ENCODE results near the gene ANK3. TPM values are rescaled to one million over a fixed set of nuclear protein-coding genes. Genes with fewer than 3 reads are reported as not detected.

Gene ANK3
- total RNA-seq, 2 donors from 2014 or later: 41.0 to 113 TPM

DNA sequence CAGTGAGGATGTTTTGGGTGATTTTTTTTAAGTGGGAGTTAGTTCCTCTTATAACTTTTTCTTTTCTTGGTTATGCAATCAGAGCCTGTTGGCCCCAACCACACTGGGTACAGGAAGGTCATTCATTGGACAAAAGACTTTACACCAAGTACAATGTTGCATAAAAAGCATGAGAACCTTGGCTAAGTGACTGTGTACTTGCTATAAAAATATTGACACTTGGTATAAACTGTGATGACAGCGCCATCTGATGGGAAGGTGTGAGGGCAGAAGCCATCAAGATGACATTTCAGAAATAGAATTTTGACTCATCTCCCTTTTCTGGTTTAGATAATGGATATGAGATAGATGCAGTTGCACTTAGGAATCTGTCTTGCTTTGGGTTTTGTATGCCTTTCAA is 357.0 kb downstream of the ANK3 start:
- Histone ChIP-seq H3K27me3 (no peaks in the 10 kb centered on the region), H3K4me1 (peaks cover 7% of the 10 kb centered on the region), H3K4me3 (no peak overlapping the region), H3K27ac (no peak overlapping the region), H3K36me3 (replicated peaks in 1 of 2; ENCODE audit: insufficient read depth in 1 of 2, low read depth in 2 of 2) (no peaks in the 10 kb centered on the region), H3K9me3 (no peaks in the 10 kb centered on the region)
- intact Hi-C loops (cut with DNase I): loop anchor here (10.0 kb wide), 1 partner anchor 398 kb away; no protein-coding TSS in a partner anchor
- TF ChIP-seq CTCF (IDR thresholded peaks at IDR 0.05) (peak; percentile 35 to 81 (median 71)), POLR2A (IDR thresholded peaks at IDR 0.05) (no peak)
- peak; percentile 84 for ATAC-seq
- 4 to 27% methylated on average over 1 of the region's 1 CpG for WGBS, 2 donors
- DNase-seq: peak; percentile 53 to 78 (median 64)

DNA sequence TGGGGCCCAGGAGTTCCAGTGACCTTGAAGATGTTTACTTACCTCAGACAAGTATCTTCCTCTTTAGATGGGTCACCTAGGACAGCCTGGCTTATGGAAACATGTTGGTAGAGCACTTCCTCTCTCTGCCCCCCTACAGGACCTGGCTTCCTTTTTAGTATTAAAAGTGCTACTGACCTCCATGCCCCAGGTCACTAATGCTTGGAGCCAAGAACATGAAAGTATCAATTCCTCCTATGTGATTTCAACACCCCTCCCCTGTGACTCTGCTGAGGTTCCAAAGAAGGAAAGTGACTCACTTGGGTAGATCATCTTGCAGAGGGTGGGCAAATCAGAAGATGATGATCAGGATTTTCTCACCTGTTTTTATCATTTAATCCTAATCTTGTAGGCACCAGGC is 358.0 kb downstream of the ANK3 start:
- ATAC-seq (no peak), DNase-seq (peak in 1 of 4 donors; percentile 20)
- intact Hi-C loops (cut with DNase I): loop anchor here (10.0 kb wide), 1 partner anchor 397 kb away; no protein-coding TSS in a partner anchor
- H3K9me3 ChIP-seq: no peaks in the 10 kb centered on the region
- peaks cover 7% of the 10 kb centered on the region for H3K4me1 ChIP-seq
- H3K36me3 ChIP-seq (replicated peaks in 1 of 2; ENCODE audit: insufficient read depth in 1 of 2, low read depth in 2 of 2): no peaks in the 10 kb centered on the region
- H3K4me3 ChIP-seq: no peak overlapping the region
- no peak for TF ChIP-seq POLR2A (IDR thresholded peaks at IDR 0.05)
- no peak for TF ChIP-seq CTCF (IDR thresholded peaks at IDR 0.05)
- H3K27me3 ChIP-seq: no peaks in the 10 kb centered on the region
- H3K27ac ChIP-seq: no peak overlapping the region

DNA sequence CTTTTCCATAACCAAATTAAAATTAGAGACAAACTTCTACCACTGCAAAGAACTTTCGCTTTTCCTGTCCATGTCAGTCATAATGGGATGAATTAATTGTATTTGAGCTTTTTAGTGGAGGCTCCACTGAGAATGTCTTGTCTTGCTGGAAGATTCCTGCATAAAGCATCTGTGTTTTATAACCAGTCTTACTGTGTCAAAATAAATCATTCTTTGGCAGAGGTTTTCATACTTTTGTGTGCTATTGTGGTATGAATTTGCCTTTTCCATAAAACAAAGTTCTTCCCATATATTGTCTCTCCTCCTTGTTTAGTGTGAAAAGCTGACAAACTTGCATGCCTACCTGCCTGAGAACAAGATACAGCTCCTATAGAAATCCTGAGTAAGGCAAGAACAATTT is 358.5 kb downstream of the ANK3 start:
- Histone ChIP-seq H3K4me1 (peaks cover 9% of the 10 kb centered on the region), H3K9me3 (no peaks in the 10 kb centered on the region), H3K4me3 (no peak overlapping the region), H3K36me3 (replicated peaks in 1 of 2; ENCODE audit: insufficient read depth in 1 of 2, low read depth in 2 of 2) (no peaks in the 10 kb centered on the region), H3K27me3 (no peaks in the 10 kb centered on the region), H3K27ac (no peak overlapping the region)
- ATAC-seq (no peak), DNase-seq (no peak)
- TF ChIP-seq POLR2A (IDR thresholded peaks at IDR 0.05) (no peak), CTCF (IDR thresholded peaks at IDR 0.05) (no peak)
- intact Hi-C loops (cut with DNase I): loop anchor here (10.0 kb wide), 1 partner anchor 396 kb away; no protein-coding TSS in a partner anchor
- 90 to 100% methylated on average over 1 of the region's 1 CpG for WGBS, 2 donors

DNA sequence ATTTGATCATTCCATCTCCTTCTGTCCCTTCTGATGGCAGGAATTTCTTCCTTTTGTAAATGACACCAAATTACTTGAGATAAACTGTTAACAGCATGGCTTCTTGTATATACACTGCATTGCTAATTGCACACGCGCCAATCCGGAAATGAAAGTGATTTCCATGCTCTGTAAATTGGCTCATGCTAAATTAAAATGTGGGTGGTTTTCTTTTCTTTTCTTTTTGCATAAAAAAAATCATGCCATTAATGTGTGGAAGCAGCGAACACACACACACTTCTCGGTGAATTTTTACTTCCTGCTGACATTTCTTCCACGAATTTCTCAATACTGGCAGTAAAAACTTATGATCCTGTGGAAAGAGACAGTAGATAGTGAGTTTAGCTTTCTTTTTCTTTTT is 360.2 kb downstream of the ANK3 start:
- ATAC-seq (no peak), DNase-seq (no peak)
- H3K4me1 ChIP-seq: peaks cover 16% of the 10 kb centered on the region
- H3K36me3 ChIP-seq (replicated peaks in 1 of 2; ENCODE audit: insufficient read depth in 1 of 2, low read depth in 2 of 2): no peaks in the 10 kb centered on the region
- no peaks in the 10 kb centered on the region for H3K27me3 ChIP-seq
- intact Hi-C loops (cut with DNase I): no loop called here
- no peak for TF ChIP-seq POLR2A (IDR thresholded peaks at IDR 0.05)
- TF ChIP-seq CTCF (IDR thresholded peaks at IDR 0.05): no peak
- H3K4me3 ChIP-seq: no peak overlapping the region
- 73 to 90% methylated on average over 6 of the region's 6 CpGs for WGBS, 2 donors
- H3K9me3 ChIP-seq: no peaks in the 10 kb centered on the region
- no peak overlapping the region for H3K27ac ChIP-seq

- Histone ChIP-seq H3K4me3 (no peak overlapping the region), H3K36me3 (replicated peaks in 1 of 2; ENCODE audit: insufficient read depth in 1 of 2, low read depth in 2 of 2) (no peaks in the 10 kb centered on the region), H3K4me1 (peaks cover 16% of the 10 kb centered on the region), H3K9me3 (no peaks in the 10 kb centered on the region), H3K27ac (no peak overlapping the region), H3K27me3 (no peaks in the 10 kb centered on the region)
- intact Hi-C loops (cut with DNase I): no loop called here
- ATAC-seq: no peak
- TF ChIP-seq CTCF (IDR thresholded peaks at IDR 0.05) (no peak), POLR2A (IDR thresholded peaks at IDR 0.05) (no peak)
- DNase-seq: no peak
- WGBS, 2 donors: 85 to 96% methylated on average over 1 of the region's 1 CpG
These were observed 361.6 kb downstream of the ANK3 start for GRCh38 chr10:60028081-60028480.
